ENCODE data around the gene TBL1Y.

DNA sequence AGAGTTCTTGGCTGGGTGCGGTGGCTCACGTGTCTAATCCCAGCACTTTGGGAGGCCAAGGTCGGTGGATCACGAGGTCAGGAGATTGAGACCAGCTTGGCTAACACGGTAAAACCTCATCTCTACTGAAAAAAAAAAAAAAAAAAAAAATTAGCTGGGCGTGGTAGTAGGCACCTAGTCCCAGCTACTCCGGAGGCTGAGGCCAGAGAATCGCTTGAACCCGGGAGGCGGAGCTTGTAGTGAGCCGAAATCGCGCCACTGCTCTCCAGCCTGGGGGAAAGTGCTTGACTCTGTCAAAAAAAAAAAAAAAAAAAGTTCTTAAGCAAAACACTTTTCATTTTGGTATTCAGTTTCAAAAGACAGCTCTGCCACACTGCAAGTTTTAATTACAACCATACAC lies 37.9 kb downstream of the TBL1Y start:
- TF ChIP-seq POLR2A (IDR thresholded peaks at IDR 0.05; ENCODE audit: low read depth) (no peak), POLR2AphosphoS5 (IDR thresholded peaks at IDR 0.05) (no peak), EP300 (IDR thresholded peaks at IDR 0.05) (no peak)
- TF ChIP-seq, protein P1, sequence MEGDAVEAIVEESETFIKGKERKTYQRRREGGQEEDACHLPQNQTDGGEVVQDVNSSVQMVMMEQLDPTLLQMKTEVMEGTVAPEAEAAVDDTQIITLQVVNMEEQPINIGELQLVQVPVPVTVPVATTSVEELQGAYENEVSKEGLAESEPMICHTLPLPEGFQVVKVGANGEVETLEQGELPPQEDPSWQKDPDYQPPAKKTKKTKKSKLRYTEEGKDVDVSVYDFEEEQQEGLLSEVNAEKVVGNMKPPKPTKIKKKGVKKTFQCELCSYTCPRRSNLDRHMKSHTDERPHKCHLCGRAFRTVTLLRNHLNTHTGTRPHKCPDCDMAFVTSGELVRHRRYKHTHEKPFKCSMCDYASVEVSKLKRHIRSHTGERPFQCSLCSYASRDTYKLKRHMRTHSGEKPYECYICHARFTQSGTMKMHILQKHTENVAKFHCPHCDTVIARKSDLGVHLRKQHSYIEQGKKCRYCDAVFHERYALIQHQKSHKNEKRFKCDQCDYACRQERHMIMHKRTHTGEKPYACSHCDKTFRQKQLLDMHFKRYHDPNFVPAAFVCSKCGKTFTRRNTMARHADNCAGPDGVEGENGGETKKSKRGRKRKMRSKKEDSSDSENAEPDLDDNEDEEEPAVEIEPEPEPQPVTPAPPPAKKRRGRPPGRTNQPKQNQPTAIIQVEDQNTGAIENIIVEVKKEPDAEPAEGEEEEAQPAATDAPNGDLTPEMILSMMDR (IDR thresholded peaks at IDR 0.05), result no peak

Measured in esophagus muscularis mucosa (tissue), 4 donors.